ENCODE data around the gene DTNBP1.

Gene DTNBP1

GRCh38 chr6:15480525-15480924 is 182.3 kb downstream of the DTNBP1 start:
- DNase-seq (ENCODE audit: low spot score): no peak

- DNase-seq (ENCODE audit: low spot score): peak; percentile 31
Observed at GRCh38 chr6:15479761-15480160, 183.1 kb downstream of the DTNBP1 start.

- DNase-seq (ENCODE audit: low spot score): no peak
Observed at GRCh38 chr6:15477746-15478145, 185.1 kb downstream of the DTNBP1 start.

GRCh38 chr6:15476631-15477380 is 186.0 kb downstream of the DTNBP1 start:
- DNase-seq (ENCODE audit: low spot score): no peak

GRCh38 chr6:15475872-15476271 is 187.0 kb downstream of the DTNBP1 start:
- DNase-seq (ENCODE audit: low spot score): no peak

GRCh38 chr6:15475261-15475660 is 187.6 kb downstream of the DTNBP1 start:
- no peak for DNase-seq (ENCODE audit: low spot score)

GRCh38 chr6:15474196-15474595 is 188.6 kb downstream of the DTNBP1 start:
- DNase-seq (ENCODE audit: low spot score): peak; percentile 79

- no peak for DNase-seq (ENCODE audit: low spot score)
Observed at GRCh38 chr6:15473741-15474161, 189.1 kb downstream of the DTNBP1 start.

- no peak for DNase-seq (ENCODE audit: low spot score)
Observed at GRCh38 chr6:15473174-15473573, 189.7 kb downstream of the DTNBP1 start.
